ENCODE results near the gene TNRC6A.
A peak's percentile ranks its signal among the peaks of the same experiment; 100 is the strongest.
"Not testable (repeated sequence)": the region's sequence is repeated elsewhere in the genome, so short reads cannot be mapped to it uniquely, and the experiment has no call there.

The TNRC6A gene

GRCh38 chr16:24745391-24745790, 15.9 kb downstream of the TNRC6A start:
- in situ Hi-C loops (cut with HindIII; ENCODE audit: low sequenced_read_pairs), result no loop called here
- no peak overlapping the region for H3K4me3 ChIP-seq (ENCODE audit: low read depth, low read length)
- no peak for DNase-seq (ENCODE audit: low read depth, low spot score)
- no peak for TF ChIP-seq CTCF (IDR thresholded peaks at IDR 0.05; ENCODE audit: low read depth, low read length)

GRCh38 chr16:24745791-24746190, 16.3 kb downstream of the TNRC6A start:
- in situ Hi-C loops (cut with HindIII; ENCODE audit: low sequenced_read_pairs), result no loop called here
- DNase-seq (ENCODE audit: low read depth, low spot score), result no peak
- no peak for TF ChIP-seq CTCF (IDR thresholded peaks at IDR 0.05; ENCODE audit: low read depth, low read length)
- H3K4me3 ChIP-seq (ENCODE audit: low read depth, low read length), result no peak overlapping the region

- H3K4me3 ChIP-seq (ENCODE audit: low read depth, low read length), result no peak overlapping the region
- no peak for TF ChIP-seq CTCF (IDR thresholded peaks at IDR 0.05; ENCODE audit: low read depth, low read length)
- DNase-seq (ENCODE audit: low read depth, low spot score), result no peak
- in situ Hi-C loops (cut with HindIII; ENCODE audit: low sequenced_read_pairs), result no loop called here
Observed at GRCh38 chr16:24747441-24747840, 18.0 kb downstream of the TNRC6A start.

GRCh38 chr16:24748242-24748641, 18.8 kb downstream of the TNRC6A start:
- H3K4me3 ChIP-seq (ENCODE audit: low read depth, low read length), result no peak overlapping the region
- DNase-seq (ENCODE audit: low read depth, low spot score), result peak; percentile 91
- in situ Hi-C loops (cut with HindIII; ENCODE audit: low sequenced_read_pairs), result no loop called here
- TF ChIP-seq CTCF (IDR thresholded peaks at IDR 0.05; ENCODE audit: low read depth, low read length), result no peak

- H3K4me3 ChIP-seq (ENCODE audit: low read depth, low read length), result no peak overlapping the region
- in situ Hi-C loops (cut with HindIII; ENCODE audit: low sequenced_read_pairs), result no loop called here
- no peak for TF ChIP-seq CTCF (IDR thresholded peaks at IDR 0.05; ENCODE audit: low read depth, low read length)
- DNase-seq (ENCODE audit: low read depth, low spot score), result no peak
Observed at GRCh38 chr16:24749310-24749709, 19.9 kb downstream of the TNRC6A start.

GRCh38 chr16:24749872-24750271, 20.4 kb downstream of the TNRC6A start:
- H3K4me3 ChIP-seq (ENCODE audit: low read depth, low read length); DNase-seq (ENCODE audit: low read depth, low spot score); in situ Hi-C loops (cut with HindIII; ENCODE audit: low sequenced_read_pairs): not testable (repeated sequence)

GRCh38 chr16:24753000-24753399, 23.5 kb downstream of the TNRC6A start:
- TF ChIP-seq CTCF (IDR thresholded peaks at IDR 0.05; ENCODE audit: low read depth, low read length), result no peak
- H3K4me3 ChIP-seq (ENCODE audit: low read depth, low read length), result no peak overlapping the region
- in situ Hi-C loops (cut with HindIII; ENCODE audit: low sequenced_read_pairs), result no loop called here
- no peak for DNase-seq (ENCODE audit: low read depth, low spot score)

Data from astrocyte of the spinal cord (primary cell).